Parathyroid adenoma (tissue), 2 donors: ENCODE results near the gene PROP1.

Experiments
- H2AFZ ChIP-seq: fragments of 300-600 bp; sonication (generic); one replicate; pipeline ENCODE4 v1.7.0; 2017; ENCODE audit warnings: antibody characterized with exemption, mild to moderate bottlenecking
- H3K27ac ChIP-seq: fragments of 300-600 bp; sonication (generic); one replicate; pipeline ENCODE4 v1.7.0; 2017
- H3K27me3 ChIP-seq: fragments of 300-600 bp; sonication (generic); one replicate; pipeline ENCODE4 v1.7.0; 2017; ENCODE audit warnings: low read length; ENCODE audit not compliant: control insufficient read depth, insufficient read depth
- H3K36me3 ChIP-seq: fragments of 300-600 bp; sonication (generic); one replicate; pipeline ENCODE4 v1.7.0; 2017; ENCODE audit warnings: low read length; ENCODE audit not compliant: control insufficient read depth, insufficient read depth
- H3K4me1 ChIP-seq: fragments of 300-600 bp; sonication (generic); one replicate; pipeline ENCODE4 v1.7.0; 2017; ENCODE audit warnings: control low read depth
- H3K4me2 ChIP-seq: fragments of 300-600 bp; sonication (generic); one replicate; pipeline ENCODE4 v1.7.0; 2017; ENCODE audit warnings: low read length
- H3K4me3 ChIP-seq: fragments of 300-600 bp; sonication (generic); one replicate; pipeline ENCODE4 v1.7.0; 2017; ENCODE audit warnings: low read depth, low read length
- H3K79me2 ChIP-seq: fragments of 300-600 bp; sonication (generic); one replicate; pipeline ENCODE4 v1.7.0; 2017; ENCODE audit warnings: control low read depth
- H3K9ac ChIP-seq: fragments of 300-600 bp; sonication (generic); one replicate; pipeline ENCODE4 v1.7.0; 2017; ENCODE audit warnings: mild to moderate bottlenecking
- H3K9me3 ChIP-seq: fragments of 300-600 bp; sonication (generic); one replicate; pipeline ENCODE4 v1.7.0; 2017; ENCODE audit warnings: low read length; ENCODE audit not compliant: control insufficient read depth
- TF ChIP-seq, protein P1 (sequence below): fragments of 300-600 bp; sonication (generic); IDR thresholded peaks from one replicate; pipeline ENCODE4 v1.7.0; 2017; ENCODE audit warnings: antibody characterized with exemption, mild to moderate bottlenecking
- donor health status: primary hyperparathyroidism.

The PROP1 gene

DNA sequence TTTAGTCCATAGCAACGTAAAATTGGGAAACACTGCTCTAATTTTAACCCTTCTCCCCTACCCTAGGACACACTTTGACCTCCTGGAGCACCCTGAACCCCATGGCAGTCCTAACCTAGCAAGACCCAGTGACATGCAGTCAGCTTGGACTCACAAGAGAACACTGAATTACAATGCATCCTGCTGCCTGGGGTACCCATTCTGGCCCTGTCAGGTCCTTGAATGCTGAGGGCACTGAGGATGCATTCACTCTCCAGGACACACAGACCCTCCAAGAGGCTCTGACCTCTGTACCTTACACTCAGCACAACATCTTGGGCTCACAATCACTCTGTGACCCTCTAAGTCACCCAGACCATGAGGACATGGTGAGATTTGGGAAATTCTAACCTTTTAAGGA is 1.8 kb upstream of the PROP1 start:
- Histone ChIP-seq H3K36me3 (no peaks in the 10 kb centered on the region), H3K79me2 (no peaks in the 10 kb centered on the region), H3K4me3 (no peak overlapping the region), H3K9ac (no peak overlapping the region), H2AFZ (no peak overlapping the region), H3K9me3 (no peaks in the 10 kb centered on the region), H3K27ac (no peak overlapping the region), H3K4me1 (no peaks in the 10 kb centered on the region), H3K4me2 (no peak overlapping the region), H3K27me3 (no peaks in the 10 kb centered on the region)
- TF ChIP-seq, protein P1, sequence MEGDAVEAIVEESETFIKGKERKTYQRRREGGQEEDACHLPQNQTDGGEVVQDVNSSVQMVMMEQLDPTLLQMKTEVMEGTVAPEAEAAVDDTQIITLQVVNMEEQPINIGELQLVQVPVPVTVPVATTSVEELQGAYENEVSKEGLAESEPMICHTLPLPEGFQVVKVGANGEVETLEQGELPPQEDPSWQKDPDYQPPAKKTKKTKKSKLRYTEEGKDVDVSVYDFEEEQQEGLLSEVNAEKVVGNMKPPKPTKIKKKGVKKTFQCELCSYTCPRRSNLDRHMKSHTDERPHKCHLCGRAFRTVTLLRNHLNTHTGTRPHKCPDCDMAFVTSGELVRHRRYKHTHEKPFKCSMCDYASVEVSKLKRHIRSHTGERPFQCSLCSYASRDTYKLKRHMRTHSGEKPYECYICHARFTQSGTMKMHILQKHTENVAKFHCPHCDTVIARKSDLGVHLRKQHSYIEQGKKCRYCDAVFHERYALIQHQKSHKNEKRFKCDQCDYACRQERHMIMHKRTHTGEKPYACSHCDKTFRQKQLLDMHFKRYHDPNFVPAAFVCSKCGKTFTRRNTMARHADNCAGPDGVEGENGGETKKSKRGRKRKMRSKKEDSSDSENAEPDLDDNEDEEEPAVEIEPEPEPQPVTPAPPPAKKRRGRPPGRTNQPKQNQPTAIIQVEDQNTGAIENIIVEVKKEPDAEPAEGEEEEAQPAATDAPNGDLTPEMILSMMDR, result no peak

DNA sequence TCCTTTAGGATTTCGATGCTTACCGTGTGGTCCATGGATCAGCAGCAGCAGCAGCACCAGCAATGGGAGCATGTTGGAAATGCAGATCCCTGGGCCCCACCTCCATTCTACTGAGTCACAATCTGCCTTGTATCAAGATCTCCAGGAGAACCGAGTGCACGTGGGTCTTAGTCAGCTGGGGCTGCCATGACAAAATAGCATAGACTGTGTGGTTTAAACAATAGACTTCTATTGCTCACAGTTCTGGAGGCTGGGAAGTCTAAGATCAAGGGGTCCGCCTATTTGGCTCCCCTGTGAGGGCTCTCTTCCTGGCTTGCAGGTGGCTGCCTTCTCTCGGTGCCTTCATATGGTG is 1.3 kb upstream of the PROP1 start:
- Histone ChIP-seq H2AFZ (no peak overlapping the region), H3K79me2 (no peaks in the 10 kb centered on the region), H3K4me2 (no peak overlapping the region), H3K27me3 (no peaks in the 10 kb centered on the region), H3K27ac (no peak overlapping the region), H3K4me1 (no peaks in the 10 kb centered on the region), H3K36me3 (no peaks in the 10 kb centered on the region), H3K9me3 (no peaks in the 10 kb centered on the region), H3K9ac (no peak overlapping the region), H3K4me3 (no peak overlapping the region)
- TF ChIP-seq, protein P1, result no peak

DNA sequence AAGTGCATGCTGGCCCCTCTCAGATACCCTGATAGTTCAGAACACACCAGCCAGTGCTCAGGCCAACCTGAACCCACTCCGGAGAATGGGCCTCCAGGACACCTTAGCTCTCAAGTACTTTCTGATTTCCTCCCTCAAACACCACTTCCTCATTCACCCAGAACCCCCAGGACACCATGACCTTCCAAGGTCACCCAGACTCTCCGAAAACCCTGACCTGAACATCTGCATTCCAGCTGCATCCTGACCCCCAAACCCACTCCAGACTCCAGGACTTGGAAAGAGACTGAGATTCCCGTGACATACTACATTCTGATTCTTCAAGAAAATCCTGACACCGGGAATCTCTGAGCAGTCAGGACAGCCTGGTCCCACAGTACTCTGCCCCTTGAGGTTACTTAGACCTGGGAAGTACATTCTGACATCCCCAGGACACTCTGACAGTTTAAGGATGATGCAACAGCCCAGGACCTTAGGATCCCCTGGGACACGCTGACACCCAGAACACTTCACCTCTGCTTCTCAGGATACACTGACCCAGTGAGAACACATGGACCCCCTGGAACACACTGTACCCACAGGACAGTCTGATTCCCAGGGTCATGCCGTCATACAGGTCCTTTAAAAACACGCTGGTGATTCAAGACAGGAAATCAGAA is 747 bp upstream of the PROP1 start:
- Histone ChIP-seq H3K79me2 (no peaks in the 10 kb centered on the region), H3K36me3 (no peaks in the 10 kb centered on the region), H3K9ac (no peak overlapping the region), H3K27me3 (no peaks in the 10 kb centered on the region), H3K4me3 (no peak overlapping the region), H2AFZ (no peak overlapping the region), H3K4me2 (no peak overlapping the region), H3K4me1 (no peaks in the 10 kb centered on the region), H3K9me3 (no peaks in the 10 kb centered on the region), H3K27ac (no peak overlapping the region)
- TF ChIP-seq, protein P1, result no peak

DNA sequence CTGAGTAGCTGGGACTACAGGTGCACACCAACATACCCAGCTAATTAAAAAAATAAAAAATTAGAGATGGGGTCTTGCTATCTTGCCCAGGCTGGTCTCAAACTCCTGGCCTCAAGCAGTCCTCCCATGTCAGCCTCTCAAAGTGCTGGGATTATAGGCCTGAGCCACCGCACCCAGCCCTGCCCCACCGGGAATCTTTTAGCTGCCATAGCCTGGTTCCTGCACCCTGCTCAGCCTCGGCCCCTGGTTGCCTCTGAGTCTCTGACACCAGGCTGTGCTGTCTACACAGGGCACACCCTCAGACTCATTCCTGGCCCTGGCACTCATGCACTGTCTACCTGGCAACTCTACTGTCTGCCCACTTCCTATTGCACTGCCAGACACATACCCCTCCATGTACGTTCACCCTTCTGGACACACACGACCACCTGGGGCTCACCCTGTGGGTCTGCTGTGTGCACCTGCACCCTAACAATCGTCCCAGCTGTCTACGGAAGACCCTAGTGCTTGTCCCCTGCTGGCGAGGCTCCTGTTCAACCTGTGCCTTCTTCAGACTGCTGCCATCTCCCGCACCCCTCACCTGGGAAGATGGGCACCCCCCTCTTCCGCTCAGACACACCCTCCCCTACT is 1.4 kb downstream of the PROP1 start:
- H3K4me1 ChIP-seq, result no peaks in the 10 kb centered on the region
- H3K36me3 ChIP-seq, result no peaks in the 10 kb centered on the region
- no peaks in the 10 kb centered on the region for H3K9me3 ChIP-seq
- H3K9ac ChIP-seq, result no peak overlapping the region
- no peaks in the 10 kb centered on the region for H3K79me2 ChIP-seq
- no peak overlapping the region for H3K27ac ChIP-seq
- no peak overlapping the region for H2AFZ ChIP-seq
- H3K4me2 ChIP-seq, result no peak overlapping the region
- TF ChIP-seq, protein P1, result no peak
- no peak overlapping the region for H3K4me3 ChIP-seq
- H3K27me3 ChIP-seq, result no peaks in the 10 kb centered on the region

DNA sequence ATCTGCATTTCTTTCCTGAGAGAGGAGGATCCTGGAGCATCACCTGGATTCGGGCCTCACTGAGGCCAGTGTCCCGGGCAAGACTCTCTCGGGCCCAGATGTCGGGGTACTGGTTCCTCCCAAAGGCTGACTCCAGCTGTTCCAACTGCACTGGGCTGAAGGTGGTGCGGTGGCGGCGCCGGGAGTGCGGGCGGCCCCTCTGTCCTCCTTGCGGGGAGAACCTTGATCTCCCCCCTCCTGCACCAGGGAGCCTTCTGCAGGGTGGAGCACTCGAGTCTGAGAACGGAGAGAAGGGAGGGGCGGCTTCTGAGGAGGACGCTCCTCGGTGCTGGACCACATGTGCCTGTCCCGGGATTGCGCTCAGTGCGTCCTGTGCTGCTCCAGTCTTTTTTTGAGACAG is 2.0 kb downstream of the PROP1 start:
- H3K79me2 ChIP-seq, result no peaks in the 10 kb centered on the region
- TF ChIP-seq, protein P1, result no peak
- H3K36me3 ChIP-seq, result no peaks in the 10 kb centered on the region
- H3K4me2 ChIP-seq, result no peak overlapping the region
- no peak overlapping the region for H3K4me3 ChIP-seq
- H3K9me3 ChIP-seq, result no peaks in the 10 kb centered on the region
- no peak overlapping the region for H3K9ac ChIP-seq
- H3K4me1 ChIP-seq, result no peaks in the 10 kb centered on the region
- no peak overlapping the region for H3K27ac ChIP-seq
- H3K27me3 ChIP-seq, result no peaks in the 10 kb centered on the region
- H2AFZ ChIP-seq, result no peak overlapping the region
